Neural cell (in vitro differentiated cells): ENCODE results near the gene UMODL1. TPM values are rescaled to one million over a fixed set of nuclear protein-coding genes. Genes with fewer than 3 reads are reported as not detected.

Experiments used
- H2AFZ ChIP-seq: fragments of 200-600, 300-800 bp; sonication (generic), shearing (Covaris generic); 2 replicates; pipeline ENCODE4 v1.6.0; 2014; ENCODE audit warnings: low read depth, mild to moderate bottlenecking, antibody characterized with exemption, low read length, moderate library complexity
- H3F3A ChIP-seq: fragments of 200-600 bp; shearing (Covaris generic); 2 replicates; pipeline ENCODE4 v1.6.1; 2016; ENCODE audit warnings: mild to moderate bottlenecking, moderate library complexity, mixed read lengths, antibody characterized with exemption, low read length; ENCODE audit not compliant: insufficient read depth, poor library complexity, severe bottlenecking
- H3K27ac ChIP-seq: fragments of 200-600, 300-800 bp; sonication (generic), shearing (Covaris generic); 2 replicates; pipeline ENCODE4 v1.5.1; 2014; ENCODE audit warnings: mild to moderate bottlenecking, low read length, moderate library complexity
- H3K27me3 ChIP-seq: fragments of 300-800, 200-600 bp; sonication (generic), shearing (Covaris generic); 2 replicates; pipeline ENCODE4 v1.6.0; 2014; ENCODE audit warnings: mild to moderate bottlenecking, low read depth, low read length, moderate library complexity; ENCODE audit not compliant: insufficient read depth
- H3K36me3 ChIP-seq: fragments of 300-800, 200-600 bp; sonication (generic), shearing (Covaris generic); 2 replicates; pipeline ENCODE4 v1.5.1; 2014; ENCODE audit warnings: mild to moderate bottlenecking, antibody characterized with exemption, low read length, moderate library complexity; ENCODE audit not compliant: insufficient read depth
- H3K4me2 ChIP-seq: fragments of 300-800, 200-600 bp; sonication (generic), shearing (Covaris generic); 2 replicates; pipeline ENCODE4 v1.6.0; 2014; ENCODE audit warnings: mild to moderate bottlenecking, low read length
- H3K4me3 ChIP-seq: fragments of 300-800, 200-600 bp; sonication (generic), shearing (Covaris generic); 2 replicates; pipeline ENCODE4 v1.5.1; 2014; ENCODE audit warnings: mild to moderate bottlenecking, low read length, moderate library complexity
- H3K79me2 ChIP-seq: fragments of 200-600 bp; shearing (Covaris generic); replicated peaks from 2 replicates; pipeline ENCODE4 v1.6.0; 2014; ENCODE audit warnings: mild to moderate bottlenecking, low read length, moderate library complexity; ENCODE audit not compliant: insufficient read depth
- H3K9ac ChIP-seq: fragments of 300-800, 200-600 bp; sonication (generic), shearing (Covaris generic); 2 replicates; pipeline ENCODE4 v1.6.1; 2016; ENCODE audit warnings: mild to moderate bottlenecking, low read length, mixed read lengths
- H3K9me2 ChIP-seq: fragments of 200-600 bp; shearing (Covaris generic); 2 replicates; pipeline ENCODE4 v1.6.1; 2016; ENCODE audit warnings: mild to moderate bottlenecking, low read length, mixed read lengths; ENCODE audit not compliant: insufficient read depth
- H3K9me3 ChIP-seq: fragments of 200-600, 300-800 bp; sonication (generic), shearing (Covaris generic); 2 replicates; pipeline ENCODE4 v1.6.1; 2016; ENCODE audit warnings: mild to moderate bottlenecking, mixed run types, low read length, moderate library complexity, mixed read lengths
- H4K20me1 ChIP-seq: fragments of 200-600 bp; shearing (Covaris generic); 2 replicates; pipeline ENCODE4 v1.6.1; 2016; ENCODE audit warnings: mild to moderate bottlenecking, mixed run types; ENCODE audit not compliant: insufficient read depth
- EP300 ChIP-seq: fragments of 450-650 bp; conservative IDR thresholded peaks from 2 replicates; pipeline ENCODE4 v1.6.1; 2014; ENCODE audit warnings: antibody characterized with exemption, mild to moderate bottlenecking, moderate library complexity; ENCODE audit not compliant: poor library complexity, severe bottlenecking
- EZH2 ChIP-seq: fragments of 200-600, 300-800 bp; shearing (Covaris generic), sonication (generic); IDR thresholded peaks from 2 replicates; pipeline ENCODE4 v1.6.1; 2014; ENCODE audit warnings: antibody characterized with exemption, low read length, borderline replicate concordance, mild to moderate bottlenecking; ENCODE audit not compliant: insufficient read depth, poor library complexity, severe bottlenecking
- MXI1 ChIP-seq: fragments of 450-650 bp; conservative IDR thresholded peaks from 2 replicates; pipeline ENCODE4 v1.6.1; 2014; ENCODE audit warnings: antibody characterized with exemption, mild to moderate bottlenecking; ENCODE audit not compliant: poor library complexity, severe bottlenecking
- POLR2AphosphoS5 ChIP-seq: IDR thresholded peaks from 2 replicates; pipeline ENCODE4 v1.6.1; 2012
- RAD21 ChIP-seq: fragments of 450-650 bp; conservative IDR thresholded peaks from 2 replicates; pipeline ENCODE4 v1.6.1; 2014; ENCODE audit warnings: antibody characterized with exemption, mild to moderate bottlenecking, moderate library complexity
- SMC3 ChIP-seq: fragments of 450-650 bp; conservative IDR thresholded peaks from 2 replicates; pipeline ENCODE4 v1.6.1; 2014; ENCODE audit warnings: antibody characterized with exemption, mild to moderate bottlenecking, moderate library complexity; ENCODE audit not compliant: poor library complexity
- TAF1 ChIP-seq: IDR thresholded peaks from 2 replicates; pipeline ENCODE4 v1.6.1; 2012; ENCODE audit warnings: low read depth
- polyA plus RNA-seq: library from polyadenylated mRNA; depleted of rRNA; stranded (reverse); fragments of >200 nt; gene quantifications from 2 replicates; pipeline ENCODE4 v1.2.3, GENCODE V29; 2014
- TF ChIP-seq, protein P1 (sequence below): IDR thresholded peaks from 2 replicates; pipeline ENCODE4 v1.6.1; 2012; ENCODE audit warnings: borderline replicate concordance
- TF ChIP-seq, protein P2 (sequence below): fragments of 450-650 bp; IDR thresholded peaks from 2 replicates; pipeline ENCODE4 v1.5.1; 2014; ENCODE audit warnings: antibody characterized with exemption, mild to moderate bottlenecking, moderate library complexity; ENCODE audit not compliant: poor library complexity, severe bottlenecking

The UMODL1 gene
- polyA plus RNA-seq, 1 donor from 2014 or later, result 0.11 TPM

DNA sequence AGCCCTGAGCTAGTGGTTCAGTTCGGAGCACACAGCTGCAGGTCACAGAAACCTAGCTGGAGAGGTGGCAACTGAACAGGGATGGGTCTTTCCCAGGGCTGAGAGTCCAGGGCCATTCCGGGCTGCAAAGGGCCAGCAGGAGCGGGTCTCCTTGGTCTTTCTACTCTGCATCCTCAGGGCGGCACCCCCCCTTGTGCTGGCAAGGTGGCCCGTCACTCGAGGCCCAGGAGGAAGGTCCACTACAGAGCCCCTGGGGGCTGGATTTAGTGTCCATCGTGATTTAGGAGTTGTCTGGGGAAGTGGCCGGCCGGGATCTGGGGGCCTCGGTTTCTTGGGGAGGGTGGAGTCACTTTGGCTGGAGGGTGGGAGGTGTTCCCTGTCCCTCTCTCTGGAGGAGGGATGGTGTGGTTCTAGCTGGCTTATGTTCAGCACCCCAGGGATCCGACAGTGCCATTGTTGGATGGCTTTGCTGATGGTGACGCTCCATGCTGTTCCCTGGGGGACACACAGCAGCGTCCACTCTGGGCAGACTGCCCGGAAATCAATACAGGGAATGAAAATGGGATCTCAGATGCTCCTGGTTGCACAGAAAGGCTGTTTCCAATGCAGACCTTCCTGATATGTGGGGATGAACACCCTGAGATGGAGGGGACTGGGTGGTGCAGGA lies 64.4 kb downstream of the UMODL1 start:
- Histone ChIP-seq H3K4me2 (no peak overlapping the region), H3K9me3 (no peaks in the 10 kb centered on the region), H4K20me1 (no peaks in the 10 kb centered on the region), H3F3A (no peaks in the 10 kb centered on the region), H3K9me2 (no peaks in the 10 kb centered on the region), H3K27ac (no peak overlapping the region), H3K36me3 (no peaks in the 10 kb centered on the region), H3K27me3 (no peaks in the 10 kb centered on the region), H3K79me2 (no peaks in the 10 kb centered on the region), H3K4me3 (no peak overlapping the region), H3K9ac (no peak overlapping the region), H2AFZ (no peak overlapping the region)
- no peak for TF ChIP-seq EZH2
- TF ChIP-seq RAD21, result no peak
- TF ChIP-seq SMC3, result no peak
- TF ChIP-seq, protein P1, sequence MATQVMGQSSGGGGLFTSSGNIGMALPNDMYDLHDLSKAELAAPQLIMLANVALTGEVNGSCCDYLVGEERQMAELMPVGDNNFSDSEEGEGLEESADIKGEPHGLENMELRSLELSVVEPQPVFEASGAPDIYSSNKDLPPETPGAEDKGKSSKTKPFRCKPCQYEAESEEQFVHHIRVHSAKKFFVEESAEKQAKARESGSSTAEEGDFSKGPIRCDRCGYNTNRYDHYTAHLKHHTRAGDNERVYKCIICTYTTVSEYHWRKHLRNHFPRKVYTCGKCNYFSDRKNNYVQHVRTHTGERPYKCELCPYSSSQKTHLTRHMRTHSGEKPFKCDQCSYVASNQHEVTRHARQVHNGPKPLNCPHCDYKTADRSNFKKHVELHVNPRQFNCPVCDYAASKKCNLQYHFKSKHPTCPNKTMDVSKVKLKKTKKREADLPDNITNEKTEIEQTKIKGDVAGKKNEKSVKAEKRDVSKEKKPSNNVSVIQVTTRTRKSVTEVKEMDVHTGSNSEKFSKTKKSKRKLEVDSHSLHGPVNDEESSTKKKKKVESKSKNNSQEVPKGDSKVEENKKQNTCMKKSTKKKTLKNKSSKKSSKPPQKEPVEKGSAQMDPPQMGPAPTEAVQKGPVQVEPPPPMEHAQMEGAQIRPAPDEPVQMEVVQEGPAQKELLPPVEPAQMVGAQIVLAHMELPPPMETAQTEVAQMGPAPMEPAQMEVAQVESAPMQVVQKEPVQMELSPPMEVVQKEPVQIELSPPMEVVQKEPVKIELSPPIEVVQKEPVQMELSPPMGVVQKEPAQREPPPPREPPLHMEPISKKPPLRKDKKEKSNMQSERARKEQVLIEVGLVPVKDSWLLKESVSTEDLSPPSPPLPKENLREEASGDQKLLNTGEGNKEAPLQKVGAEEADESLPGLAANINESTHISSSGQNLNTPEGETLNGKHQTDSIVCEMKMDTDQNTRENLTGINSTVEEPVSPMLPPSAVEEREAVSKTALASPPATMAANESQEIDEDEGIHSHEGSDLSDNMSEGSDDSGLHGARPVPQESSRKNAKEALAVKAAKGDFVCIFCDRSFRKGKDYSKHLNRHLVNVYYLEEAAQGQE, result no peak
- TF ChIP-seq MXI1, result no peak
- no peak for TF ChIP-seq TAF1
- TF ChIP-seq EP300, result no peak
- TF ChIP-seq POLR2AphosphoS5, result no peak
- TF ChIP-seq, protein P2, sequence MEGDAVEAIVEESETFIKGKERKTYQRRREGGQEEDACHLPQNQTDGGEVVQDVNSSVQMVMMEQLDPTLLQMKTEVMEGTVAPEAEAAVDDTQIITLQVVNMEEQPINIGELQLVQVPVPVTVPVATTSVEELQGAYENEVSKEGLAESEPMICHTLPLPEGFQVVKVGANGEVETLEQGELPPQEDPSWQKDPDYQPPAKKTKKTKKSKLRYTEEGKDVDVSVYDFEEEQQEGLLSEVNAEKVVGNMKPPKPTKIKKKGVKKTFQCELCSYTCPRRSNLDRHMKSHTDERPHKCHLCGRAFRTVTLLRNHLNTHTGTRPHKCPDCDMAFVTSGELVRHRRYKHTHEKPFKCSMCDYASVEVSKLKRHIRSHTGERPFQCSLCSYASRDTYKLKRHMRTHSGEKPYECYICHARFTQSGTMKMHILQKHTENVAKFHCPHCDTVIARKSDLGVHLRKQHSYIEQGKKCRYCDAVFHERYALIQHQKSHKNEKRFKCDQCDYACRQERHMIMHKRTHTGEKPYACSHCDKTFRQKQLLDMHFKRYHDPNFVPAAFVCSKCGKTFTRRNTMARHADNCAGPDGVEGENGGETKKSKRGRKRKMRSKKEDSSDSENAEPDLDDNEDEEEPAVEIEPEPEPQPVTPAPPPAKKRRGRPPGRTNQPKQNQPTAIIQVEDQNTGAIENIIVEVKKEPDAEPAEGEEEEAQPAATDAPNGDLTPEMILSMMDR, result no peak

DNA sequence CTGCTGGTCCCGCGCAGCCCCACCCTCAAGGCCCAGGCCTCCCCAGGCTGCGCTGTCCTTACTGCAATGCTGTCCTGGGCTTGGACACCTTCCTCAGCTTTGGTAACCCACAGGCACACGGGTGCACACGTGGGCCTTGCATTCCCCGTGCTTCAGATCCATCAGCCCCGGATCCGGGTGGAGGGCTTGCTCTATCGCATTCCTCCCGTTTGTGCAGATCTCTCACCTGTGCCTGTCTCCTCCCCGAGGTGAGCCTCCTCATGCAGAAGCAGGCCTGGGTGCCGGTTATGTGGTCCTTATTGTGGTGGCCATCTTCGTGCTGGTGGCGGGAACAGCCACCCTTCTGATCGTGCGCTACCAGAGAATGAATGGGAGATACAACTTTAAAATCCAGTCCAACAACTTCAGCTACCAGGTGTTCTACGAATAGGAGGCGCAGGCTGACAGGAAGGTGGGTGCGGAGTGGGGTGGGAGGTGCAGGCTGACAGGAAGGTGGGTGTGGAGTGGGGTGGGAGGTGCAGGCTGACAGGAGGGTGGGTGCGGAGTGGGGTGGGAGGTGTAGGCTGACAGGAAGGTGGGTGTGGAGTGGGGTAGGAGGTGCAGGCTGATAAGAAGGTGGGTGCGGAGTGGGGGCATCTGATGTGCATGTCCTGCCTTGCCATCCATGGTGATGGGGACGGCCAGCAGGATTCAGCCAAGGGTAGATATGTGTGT lies 66.2 kb downstream of the UMODL1 start:
- H3K79me2 ChIP-seq, result no peaks in the 10 kb centered on the region
- H3K27me3 ChIP-seq, result no peaks in the 10 kb centered on the region
- H2AFZ ChIP-seq, result no peak overlapping the region
- no peaks in the 10 kb centered on the region for H3K9me3 ChIP-seq
- no peaks in the 10 kb centered on the region for H3K36me3 ChIP-seq
- no peaks in the 10 kb centered on the region for H3F3A ChIP-seq
- no peak for TF ChIP-seq EZH2
- TF ChIP-seq SMC3, result no peak
- no peak for TF ChIP-seq EP300
- TF ChIP-seq POLR2AphosphoS5, result no peak
- TF ChIP-seq, protein P1, result no peak
- TF ChIP-seq RAD21, result no peak
- no peak for TF ChIP-seq TAF1
- no peak for TF ChIP-seq MXI1
- TF ChIP-seq, protein P2, result no peak
- no peak overlapping the region for H3K27ac ChIP-seq
- H3K9ac ChIP-seq, result no peak overlapping the region
- H3K9me2 ChIP-seq, result no peaks in the 10 kb centered on the region
- no peak overlapping the region for H3K4me3 ChIP-seq
- no peak overlapping the region for H3K4me2 ChIP-seq
- no peaks in the 10 kb centered on the region for H4K20me1 ChIP-seq
